DMS79 (cell line): ENCODE results near the gene COMMD7.
A peak's percentile ranks its signal among the peaks of the same experiment; 100 is the strongest.

Experiments
- DNase-seq: peaks from one replicate; lab custom pipeline; 2025; lab: John Stamatoyannopoulos, UW

COMMD7 gene

GRCh38 chr20:32675223-32675975 is 67.9 kb downstream of the COMMD7 start:
- no peak for DNase-seq

- no peak for DNase-seq
These were observed 68.9 kb downstream of the COMMD7 start for GRCh38 chr20:32674362-32674789.

- no peak for DNase-seq
These were observed 70.0 kb downstream of the COMMD7 start for GRCh38 chr20:32672982-32673851.

- DNase-seq, result no peak
These were observed 70.8 kb downstream of the COMMD7 start for GRCh38 chr20:32672394-32672981.

- DNase-seq, result no peak
These were observed 72.4 kb downstream of the COMMD7 start for GRCh38 chr20:32670773-32671455.

GRCh38 chr20:32667027-32667426 is 76.2 kb downstream of the COMMD7 start:
- DNase-seq, result no peak

- DNase-seq, result no peak
These were observed 78.5 kb downstream of the COMMD7 start for GRCh38 chr20:32664678-32665159.

- no peak for DNase-seq
These were observed 79.1 kb downstream of the COMMD7 start for GRCh38 chr20:32664012-32664677.

- DNase-seq, result no peak
These were observed 79.8 kb downstream of the COMMD7 start for GRCh38 chr20:32663335-32664011.

- no peak for DNase-seq
These were observed 81.3 kb downstream of the COMMD7 start for GRCh38 chr20:32661820-32662528.

GRCh38 chr20:32660661-32661060 is 82.6 kb downstream of the COMMD7 start:
- no peak for DNase-seq

- DNase-seq, result no peak
These were observed 86.4 kb downstream of the COMMD7 start for GRCh38 chr20:32656827-32657226.

- no peak for DNase-seq
These were observed 87.3 kb downstream of the COMMD7 start for GRCh38 chr20:32655903-32656512.

- DNase-seq, result peak; percentile 65
These were observed 90.3 kb downstream of the COMMD7 start for GRCh38 chr20:32652739-32653526.
